GM23338 (cell line): ENCODE measurements around the gene MIPEP.

Experiments
- CTCF ChIP-seq, 2 experiments: fragments of 200-600 bp in 1 of 2; sonication (generic) in 1 of 2; conservative IDR thresholded peaks; 2 replicates each; pipeline versions ENCODE4 v1.5.1 to v1.6.1; 2016 to 2017; ENCODE audit warnings: antibody characterized with exemption in 2 of 2, low read depth in 2 of 2, mild to moderate bottlenecking in 2 of 2, moderate library complexity in 1 of 2
- EZH2 ChIP-seq: fragments of 200-600 bp; sonication (generic); IDR thresholded peaks from one replicate; pipeline ENCODE4 v1.8.0; 2017; ENCODE audit warnings: antibody characterized with exemption, mild to moderate bottlenecking, low read depth; ENCODE audit not compliant: unreplicated experiment
- REST ChIP-seq: IDR thresholded peaks from one replicate; pipeline ENCODE4 v1.6.1; 2018; ENCODE audit warnings: antibody characterized with exemption; ENCODE audit not compliant: unreplicated experiment

GRCh38 chr13:23789576-23790346, 99.4 kb downstream of the MIPEP start:
- TF ChIP-seq CTCF (conservative IDR thresholded peaks at IDR 0.05; ENCODE audit: low read depth in 2 of 2) (no peak), EZH2 (no peak), REST (no peak)
